Esophagus squamous epithelium (tissue), 5 donors: Measurements from ENCODE around the gene CFAP69. TPM values are rescaled to one million over a fixed set of nuclear protein-coding genes. Genes with fewer than 3 reads are reported as not detected.
A peak's percentile ranks its signal among the peaks of the same experiment; 100 is the strongest.

ENCODE experiments used
- DNase-seq: peaks from one replicate; lab custom pipeline; 2025; lab: John Stamatoyannopoulos, UW
- H3K27ac ChIP-seq, 4 donors: fragments of 200-600 bp; sonication (generic); one replicate each; pipeline ENCODE4 v1.5.1; 2016 to 2019; ENCODE audit warnings: mild to moderate bottlenecking in 1 of 4
- H3K27me3 ChIP-seq, 4 donors: fragments of 200-600 bp; sonication (generic); 1 replicate in 3 of 4; 2 replicates in 1 of 4; pipeline versions ENCODE4 v1.5.1 to v1.6.0; 2017 to 2021; ENCODE audit warnings: antibody characterized with exemption in 1 of 4
- H3K36me3 ChIP-seq, 3 donors: fragments of 200-600 bp; sonication (generic); one replicate each; pipeline ENCODE4 v1.5.1; 2016 to 2019
- H3K4me1 ChIP-seq, 3 donors: fragments of 200-600 bp; sonication (generic); one replicate each; pipeline ENCODE4 v1.5.1; 2017 to 2019
- H3K4me3 ChIP-seq, 4 donors: fragments of 200-600 bp; sonication (generic); 1 replicate in 3 of 4; 2 replicates in 1 of 4; pipeline ENCODE4 v1.5.1; 2016 to 2019; ENCODE audit warnings: mild to moderate bottlenecking in 2 of 4, moderate library complexity in 1 of 4
- H3K9me3 ChIP-seq, 3 donors: fragments of 200-600 bp; sonication (generic); one replicate each; pipeline ENCODE4 v1.5.1; 2016 to 2019
- POLR2A ChIP-seq, 4 donors: fragments of 450-650 bp; IDR thresholded peaks; one replicate each; pipeline ENCODE4 v1.6.1; 2017; ENCODE audit warnings: antibody characterized with exemption in 4 of 4, mild to moderate bottlenecking in 4 of 4, moderate library complexity in 3 of 4
- WGBS, 2 donors: methylation state at CpG; one replicate each; pipeline ENCODE4 v1.1.5; 2018; 5-methylcytosine and 5-hydroxymethylcytosine counted together
- intact Hi-C: fragments of 100-400 bp; cut with DNase I; formaldehyde crosslinking; loops from one replicate; pipeline ENCODE4 v1.15.0; 2022
- total RNA-seq, 4 donors: library from RNA; depleted of rRNA; stranded (reverse); fragments of >200 nt; gene quantifications; one replicate each; pipeline ENCODE4 v1.1.0, GENCODE V29; 2016
- TF ChIP-seq, protein P1 (sequence below), 6 experiments: fragments of 450-650 bp in 4 of 6; fragments of 200-600 bp in 2 of 6; sonication (generic) in 2 of 6; IDR thresholded peaks; one replicate each; pipeline ENCODE4 v1.5.1; 2016 to 2019; ENCODE audit warnings: antibody characterized with exemption in 6 of 6, mild to moderate bottlenecking in 4 of 6, moderate library complexity in 4 of 6
- donor health status: DM: yes; HTN: yes; CAD: no.

Gene CFAP69
- total RNA-seq, 4 donors from 2014 or later = 1.8 to 9.0 (median 2.0) TPM

DNA sequence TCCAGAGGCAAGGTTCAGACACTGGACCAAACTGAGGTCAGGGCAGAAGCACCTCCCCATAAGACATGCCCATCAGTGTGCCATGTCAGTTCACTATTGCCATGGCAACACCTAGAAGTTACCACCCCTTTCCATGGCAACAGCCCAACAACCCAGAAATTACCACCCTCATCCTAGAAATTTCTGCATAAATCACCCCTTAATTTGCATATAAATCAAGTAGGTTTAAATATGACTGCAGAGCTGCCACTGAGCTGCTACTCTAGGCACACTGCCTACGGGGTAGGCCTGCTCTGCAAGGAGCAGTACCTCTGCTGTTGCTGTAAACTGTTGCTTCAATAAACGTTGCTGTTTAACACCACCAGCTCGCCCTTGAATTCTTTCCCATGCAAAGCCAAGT, 20.8 kb upstream of the CFAP69 start:
- Histone ChIP-seq H3K27ac (peak overlapping the region in 1 of 4 donors; percentile 81), H3K36me3 (no peaks in the 10 kb centered on the region), H3K4me3 (no peak overlapping the region), H3K4me1 (no peaks in the 10 kb centered on the region), H3K9me3 (no peaks in the 10 kb centered on the region), H3K27me3 (no peaks in the 10 kb centered on the region)
- DNase-seq = no peak
- TF ChIP-seq POLR2A (IDR thresholded peaks at IDR 0.05) = no peak
- TF ChIP-seq, protein P1, sequence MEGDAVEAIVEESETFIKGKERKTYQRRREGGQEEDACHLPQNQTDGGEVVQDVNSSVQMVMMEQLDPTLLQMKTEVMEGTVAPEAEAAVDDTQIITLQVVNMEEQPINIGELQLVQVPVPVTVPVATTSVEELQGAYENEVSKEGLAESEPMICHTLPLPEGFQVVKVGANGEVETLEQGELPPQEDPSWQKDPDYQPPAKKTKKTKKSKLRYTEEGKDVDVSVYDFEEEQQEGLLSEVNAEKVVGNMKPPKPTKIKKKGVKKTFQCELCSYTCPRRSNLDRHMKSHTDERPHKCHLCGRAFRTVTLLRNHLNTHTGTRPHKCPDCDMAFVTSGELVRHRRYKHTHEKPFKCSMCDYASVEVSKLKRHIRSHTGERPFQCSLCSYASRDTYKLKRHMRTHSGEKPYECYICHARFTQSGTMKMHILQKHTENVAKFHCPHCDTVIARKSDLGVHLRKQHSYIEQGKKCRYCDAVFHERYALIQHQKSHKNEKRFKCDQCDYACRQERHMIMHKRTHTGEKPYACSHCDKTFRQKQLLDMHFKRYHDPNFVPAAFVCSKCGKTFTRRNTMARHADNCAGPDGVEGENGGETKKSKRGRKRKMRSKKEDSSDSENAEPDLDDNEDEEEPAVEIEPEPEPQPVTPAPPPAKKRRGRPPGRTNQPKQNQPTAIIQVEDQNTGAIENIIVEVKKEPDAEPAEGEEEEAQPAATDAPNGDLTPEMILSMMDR (IDR thresholded peaks at IDR 0.05) = no peak
- intact Hi-C loops = no loop called here
- WGBS, 2 donors = 58 to 68% methylated on average over 3 of the region's 3 CpGs

DNA sequence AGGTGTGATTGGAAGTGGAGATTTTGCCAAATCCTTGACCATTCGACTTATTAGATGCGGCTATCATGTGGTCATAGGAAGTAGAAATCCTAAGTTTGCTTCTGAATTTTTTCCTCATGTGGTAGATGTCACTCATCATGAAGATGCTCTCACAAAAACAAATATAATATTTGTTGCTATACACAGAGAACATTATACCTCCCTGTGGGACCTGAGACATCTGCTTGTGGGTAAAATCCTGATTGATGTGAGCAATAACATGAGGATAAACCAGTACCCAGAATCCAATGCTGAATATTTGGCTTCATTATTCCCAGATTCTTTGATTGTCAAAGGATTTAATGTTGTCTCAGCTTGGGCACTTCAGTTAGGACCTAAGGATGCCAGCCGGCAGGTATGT, 19.8 kb upstream of the CFAP69 start:
- no peak for DNase-seq
- H3K9me3 ChIP-seq = no peaks in the 10 kb centered on the region
- H3K4me3 ChIP-seq = no peak overlapping the region
- H3K4me1 ChIP-seq = peaks cover 0 to 5% (median 0%) of the 10 kb centered on the region in 3 donors
- intact Hi-C loops = no loop called here
- TF ChIP-seq POLR2A (IDR thresholded peaks at IDR 0.05) = no peak
- TF ChIP-seq, protein P1 (IDR thresholded peaks at IDR 0.05) = no peak
- H3K27me3 ChIP-seq = no peaks in the 10 kb centered on the region
- no peaks in the 10 kb centered on the region for H3K36me3 ChIP-seq
- no peak overlapping the region for H3K27ac ChIP-seq
- WGBS, 2 donors = 88 to 96% methylated on average over 3 of the region's 3 CpGs

DNA sequence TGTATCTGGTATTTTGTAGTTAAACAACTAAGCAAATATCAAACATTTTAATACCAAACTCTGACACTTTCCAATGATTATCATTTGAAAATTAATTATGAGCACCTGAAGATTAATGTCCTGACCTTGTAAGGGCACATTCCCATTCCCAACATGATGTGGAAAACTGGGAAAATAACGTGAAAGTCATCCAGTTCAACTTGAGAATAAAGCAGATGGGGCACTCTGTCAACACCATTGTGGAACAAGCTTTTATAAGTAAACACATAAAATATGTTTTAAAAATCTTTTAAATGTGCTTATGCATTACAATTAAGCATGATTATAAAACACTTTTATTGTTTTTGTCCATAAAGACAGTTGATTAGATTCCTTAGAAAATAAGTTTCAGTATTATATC, 19.4 kb upstream of the CFAP69 start:
- H3K4me3 ChIP-seq = no peak overlapping the region
- DNase-seq = no peak
- H3K27me3 ChIP-seq = no peaks in the 10 kb centered on the region
- no peaks in the 10 kb centered on the region for H3K9me3 ChIP-seq
- TF ChIP-seq POLR2A (IDR thresholded peaks at IDR 0.05) = no peak
- TF ChIP-seq, protein P1 (IDR thresholded peaks at IDR 0.05) = no peak
- H3K4me1 ChIP-seq = peaks cover 0 to 6% (median 0%) of the 10 kb centered on the region in 3 donors
- no peak overlapping the region for H3K27ac ChIP-seq
- H3K36me3 ChIP-seq = no peaks in the 10 kb centered on the region
- WGBS, 2 donors = 50 to 59% methylated on average over 1 of the region's 1 CpG
- intact Hi-C loops = no loop called here

DNA sequence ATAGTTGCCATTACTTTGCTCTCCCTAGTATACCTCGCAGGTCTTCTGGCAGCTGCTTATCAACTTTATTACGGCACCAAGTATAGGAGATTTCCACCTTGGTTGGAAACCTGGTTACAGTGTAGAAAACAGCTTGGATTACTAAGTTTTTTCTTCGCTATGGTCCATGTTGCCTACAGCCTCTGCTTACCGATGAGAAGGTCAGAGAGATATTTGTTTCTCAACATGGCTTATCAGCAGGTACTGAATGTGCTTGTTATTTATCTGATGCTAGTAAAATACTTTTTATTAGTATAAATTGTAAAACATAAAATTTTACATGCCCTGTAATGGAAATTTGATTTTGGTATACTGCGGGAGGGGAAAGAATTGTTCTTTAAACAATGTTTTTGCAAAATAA, 17.7 kb upstream of the CFAP69 start:
- no peak for TF ChIP-seq POLR2A (IDR thresholded peaks at IDR 0.05)
- TF ChIP-seq, protein P1 (IDR thresholded peaks at IDR 0.05) = no peak
- H3K4me1 ChIP-seq = peaks cover 0 to 6% (median 0%) of the 10 kb centered on the region in 3 donors
- H3K27me3 ChIP-seq = no peaks in the 10 kb centered on the region
- no peaks in the 10 kb centered on the region for H3K9me3 ChIP-seq
- no peaks in the 10 kb centered on the region for H3K36me3 ChIP-seq
- intact Hi-C loops = no loop called here
- 76 to 85% methylated on average over 5 of the region's 5 CpGs for WGBS, 2 donors
- DNase-seq = no peak
- no peak overlapping the region for H3K4me3 ChIP-seq
- no peak overlapping the region for H3K27ac ChIP-seq

DNA sequence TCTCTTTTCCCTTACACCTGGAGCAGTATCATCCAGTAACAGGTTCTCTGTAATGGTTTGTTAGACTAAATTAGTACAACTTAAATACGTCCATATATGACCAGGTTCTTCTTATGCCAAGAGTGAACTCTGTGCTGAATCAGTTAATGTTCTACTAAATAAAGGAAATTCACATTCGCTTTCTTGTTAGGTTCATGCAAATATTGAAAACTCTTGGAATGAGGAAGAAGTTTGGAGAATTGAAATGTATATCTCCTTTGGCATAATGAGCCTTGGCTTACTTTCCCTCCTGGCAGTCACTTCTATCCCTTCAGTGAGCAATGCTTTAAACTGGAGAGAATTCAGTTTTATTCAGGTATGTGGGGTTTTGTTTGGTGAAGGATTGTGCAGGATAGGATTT, 15.3 kb upstream of the CFAP69 start:
- no peak for DNase-seq
- Histone ChIP-seq H3K27ac (no peak overlapping the region), H3K36me3 (no peaks in the 10 kb centered on the region), H3K4me1 (peaks cover 0 to 6% (median 0%) of the 10 kb centered on the region in 3 donors), H3K9me3 (no peaks in the 10 kb centered on the region), H3K4me3 (no peak overlapping the region), H3K27me3 (no peaks in the 10 kb centered on the region)
- intact Hi-C loops = no loop called here
- TF ChIP-seq POLR2A (IDR thresholded peaks at IDR 0.05) = no peak
- TF ChIP-seq, protein P1 (IDR thresholded peaks at IDR 0.05) = no peak
- WGBS, 2 donors = 28 to 57% methylated on average over 2 of the region's 2 CpGs
